Common myeloid progenitor, CD34-positive (primary cell): ENCODE results near the gene UNC5CL.

Experiments used
- CTCF ChIA-PET: fragments of 350-600 bp; sonication (Branson Sonifier 250); formaldehyde crosslinking; loops from one replicate; lab custom pipeline; 2021; ENCODE audit warnings: antibody characterized with exemption; lab: Charles Lee
- POLR2A ChIA-PET: fragments of 350-600 bp; sonication (Branson Sonifier 250); formaldehyde crosslinking; loops from one replicate; lab custom pipeline; 2021; ENCODE audit warnings: antibody characterized with exemption; lab: Charles Lee
- DNase-seq, 3 donors: peaks; one replicate each; pipeline versions ENCODE4 v3.0.0 to v3.0.0-alpha.2; 2013
- H3K27ac ChIP-seq, 2 experiments: 1 replicate in 1 of 2; 2 replicates in 1 of 2; pipeline ENCODE4 v1.7.0; 2013; ENCODE audit warnings: inconsistent platforms in 2 of 2, low read length in 2 of 2, mild to moderate bottlenecking in 2 of 2, low read depth in 1 of 2, moderate library complexity in 1 of 2; ENCODE audit not compliant: severe bottlenecking in 2 of 2, insufficient read depth in 1 of 2, poor library complexity in 1 of 2
- H3K27me3 ChIP-seq, 5 experiments: replicated peaks in 2 of 5; 1 replicate in 3 of 5; 2 replicates in 2 of 5; pipeline versions ENCODE4 v1.6.1 to v1.7.0; 2013; ENCODE audit warnings: low read length in 4 of 5, mild to moderate bottlenecking in 2 of 5, moderate library complexity in 2 of 5, inconsistent platforms in 1 of 5; ENCODE audit not compliant: insufficient read depth in 5 of 5, control insufficient read depth in 4 of 5
- H3K36me3 ChIP-seq, 4 experiments: 1 replicate in 2 of 4; 2 replicates in 2 of 4; pipeline versions ENCODE4 v1.6.1 to v1.7.0; 2013; ENCODE audit warnings: low read length in 3 of 4, control low read depth in 1 of 4, mild to moderate bottlenecking in 1 of 4; ENCODE audit not compliant: control insufficient read depth in 4 of 4, insufficient read depth in 4 of 4
- H3K4me1 ChIP-seq, 4 experiments: 1 replicate in 3 of 4; 2 replicates in 1 of 4; pipeline versions ENCODE4 v1.6.1 to v1.7.1; 2013; ENCODE audit warnings: low read length in 3 of 4, mild to moderate bottlenecking in 3 of 4, control low read depth in 1 of 4, inconsistent platforms in 1 of 4, moderate library complexity in 1 of 4; ENCODE audit not compliant: control insufficient read depth in 4 of 4, insufficient read depth in 4 of 4; ENCODE audit errors: control extremely low read depth in 1 of 4
- H3K4me3 ChIP-seq, 7 experiments: 1 replicate in 4 of 7; 2 replicates in 3 of 7; pipeline versions ENCODE4 v1.5.1 to v1.7.0; 2013; ENCODE audit warnings: mild to moderate bottlenecking in 7 of 7, low read length in 6 of 7, moderate library complexity in 6 of 7, inconsistent platforms in 2 of 7, low read depth in 2 of 7, control low read depth in 1 of 7; ENCODE audit not compliant: insufficient read depth in 4 of 7, control insufficient read depth in 1 of 7; ENCODE audit errors: extremely low read depth in 1 of 7
- H3K9me3 ChIP-seq, 5 experiments: 1 replicate in 4 of 5; 2 replicates in 1 of 5; pipeline versions ENCODE4 v1.6.1 to v1.7.1; 2013; ENCODE audit warnings: low read length in 4 of 5, mild to moderate bottlenecking in 2 of 5, inconsistent platforms in 1 of 5, low read depth in 1 of 5, moderate library complexity in 1 of 5; ENCODE audit not compliant: control insufficient read depth in 4 of 5, insufficient read depth in 2 of 5; ENCODE audit errors: control extremely low read depth in 1 of 5
- WGBS: methylation state at CpG from one replicate; pipeline ENCODE4 v1.1.5; 2013; ENCODE audit not compliant: insufficient coverage; 5-methylcytosine and 5-hydroxymethylcytosine counted together

UNC5CL gene

GRCh38 chr6:41078101-41078500 lies 39.1 kb upstream of the UNC5CL start:
- Histone ChIP-seq H3K4me1 (peaks cover 13 to 28% (median 22%) of the 10 kb centered on the region in 4 experiments), H3K9me3 (no peaks in the 10 kb centered on the region), H3K36me3 (peaks cover 16 to 32% (median 21%) of the 10 kb centered on the region in 4 experiments), H3K4me3 (no peak overlapping the region), H3K27ac (no peak overlapping the region), H3K27me3 (no peaks in the 10 kb centered on the region)
- WGBS, result no CpG with 5 or more reads among the region's 3 CpGs
- ChIA-PET CTCF (interaction anchor here (1.0 to 4.8 kb wide), 2 partner anchors 13 to 81 kb away, joined by 3 to 28 read pairs; no protein-coding TSS in a partner anchor), POLR2A (no interaction called here)
- no peak for DNase-seq

- Histone ChIP-seq H3K36me3 (peaks cover 16 to 32% (median 19%) of the 10 kb centered on the region in 4 experiments), H3K27ac (no peak overlapping the region), H3K27me3 (no peaks in the 10 kb centered on the region), H3K4me1 (peaks cover 13 to 28% (median 22%) of the 10 kb centered on the region in 4 experiments), H3K4me3 (no peak overlapping the region), H3K9me3 (no peaks in the 10 kb centered on the region)
- POLR2A ChIA-PET, result no interaction called here
- CTCF ChIA-PET, result interaction anchor here (1.0 to 4.8 kb wide), 2 partner anchors 14 to 82 kb away, joined by 3 to 28 read pairs; no protein-coding TSS in a partner anchor
- no peak for DNase-seq
- WGBS, result 100% methylated on average over 1 of the region's 2 CpGs
Measured at GRCh38 chr6:41077536-41077935, 38.5 kb upstream of the UNC5CL start.

GRCh38 chr6:41075651-41076626 lies 36.9 kb upstream of the UNC5CL start:
- no peaks in the 10 kb centered on the region for H3K9me3 ChIP-seq
- DNase-seq, result peak in 2 of 3 donors; percentile 7 to 14
- peaks cover 10 to 23% (median 16%) of the 10 kb centered on the region in 4 experiments for H3K36me3 ChIP-seq
- POLR2A ChIA-PET, result no interaction called here
- 93% methylated on average over 3 of the region's 4 CpGs for WGBS
- H3K4me3 ChIP-seq, result no peak overlapping the region
- CTCF ChIA-PET, result interaction anchor here (0.5 to 4.8 kb wide), 5 partner anchors 9 to 120 kb away, joined by 3 to 28 read pairs (median 3); no protein-coding TSS in a partner anchor
- no peak overlapping the region for H3K27ac ChIP-seq
- no peaks in the 10 kb centered on the region for H3K27me3 ChIP-seq
- H3K4me1 ChIP-seq, result peaks cover 16 to 33% (median 30%) of the 10 kb centered on the region in 4 experiments

- WGBS, result 90% methylated on average over 2 of the region's 11 CpGs
- no peak for DNase-seq
- peak overlapping the region; percentile 95 to 98 for H3K27ac ChIP-seq
- no peaks in the 10 kb centered on the region for H3K9me3 ChIP-seq
- H3K27me3 ChIP-seq, result no peaks in the 10 kb centered on the region
- ChIA-PET POLR2A (no interaction called here), CTCF (interaction anchor here (0.7 to 4.8 kb wide), 3 partner anchors 12 to 119 kb away, joined by 3 to 28 read pairs (median 3); no protein-coding TSS in a partner anchor)
- H3K4me1 ChIP-seq, result peaks cover 17 to 40% (median 31%) of the 10 kb centered on the region in 4 experiments
- peak overlapping the region in 5 of 7 experiments; percentile 83 to 94 (median 92) for H3K4me3 ChIP-seq
- peaks cover 7 to 16% (median 10%) of the 10 kb centered on the region in 4 experiments for H3K36me3 ChIP-seq
Measured at GRCh38 chr6:41074692-41075436, 35.8 kb upstream of the UNC5CL start.

GRCh38 chr6:41073968-41074691 lies 35.1 kb upstream of the UNC5CL start:
- WGBS, result 19% methylated on average over 8 of the region's 11 CpGs

More at GRCh38 chr6:41073968-41074691, 35.1 kb upstream of the UNC5CL start:
- peak overlapping the region; percentile 95 to 98 for H3K27ac ChIP-seq
- H3K36me3 ChIP-seq, result peaks cover 4 to 15% (median 10%) of the 10 kb centered on the region in 4 experiments
- peaks cover 17 to 40% (median 31%) of the 10 kb centered on the region in 4 experiments for H3K4me1 ChIP-seq
- H3K27me3 ChIP-seq, result no peaks in the 10 kb centered on the region
- ChIA-PET POLR2A (interaction anchor here (0.6 kb wide), 2 partner anchors 14 to 976 kb away, joined by 3 to 4 read pairs; partner anchors contain the start of gene TAF8), CTCF (interaction anchor here (4.8 kb wide), 1 partner anchor 17 kb away, joined by 28 read pairs; no protein-coding TSS in a partner anchor)
- peak in 2 of 3 donors; percentile 46 to 53 for DNase-seq
- peak overlapping the region; percentile 83 to 95 (median 92) for H3K4me3 ChIP-seq
- no peaks in the 10 kb centered on the region for H3K9me3 ChIP-seq
